OCI-LY1 (cell line): ENCODE results near the gene FN1.

Experiments used
- H2AFZ ChIP-seq: fragments of 200-600 bp; sonication (generic), shearing (Covaris generic); 2 replicates; pipeline ENCODE4 v1.6.0; 2014; ENCODE audit warnings: antibody characterized with exemption, mild to moderate bottlenecking, low read length
- H3F3A ChIP-seq: fragments of 200-600 bp; sonication (generic), shearing (Covaris generic); 2 replicates; pipeline ENCODE4 v1.6.0; 2014; ENCODE audit warnings: mild to moderate bottlenecking, antibody characterized with exemption, low read length, moderate library complexity; ENCODE audit not compliant: insufficient read depth
- H3K27ac ChIP-seq: fragments of 200-600 bp; sonication (generic); 2 replicates; pipeline ENCODE4 v1.5.1; 2014; ENCODE audit warnings: low read length, mixed run types, mild to moderate bottlenecking, low read depth; ENCODE audit not compliant: poor library complexity, severe bottlenecking
- H3K27me3 ChIP-seq: fragments of 200-600 bp; sonication (generic); 2 replicates; pipeline ENCODE4 v1.6.0; 2014; ENCODE audit warnings: antibody characterized with exemption, mild to moderate bottlenecking, low read length, moderate library complexity; ENCODE audit not compliant: insufficient read depth
- H3K36me3 ChIP-seq: fragments of 200-600 bp; sonication (generic); 2 replicates; pipeline ENCODE4 v1.6.1; 2014; ENCODE audit warnings: mild to moderate bottlenecking, antibody characterized with exemption, low read length, moderate library complexity, mixed read lengths; ENCODE audit not compliant: insufficient read depth
- H3K4me1 ChIP-seq: fragments of 200-600 bp; sonication (generic); 2 replicates; pipeline ENCODE4 v1.5.1; 2014; ENCODE audit warnings: mild to moderate bottlenecking, low read length, moderate library complexity; ENCODE audit not compliant: insufficient read depth, severe bottlenecking
- H3K4me2 ChIP-seq: fragments of 200-600 bp; sonication (generic), shearing (Covaris generic); 2 replicates; pipeline ENCODE4 v1.6.1; 2014; ENCODE audit warnings: low read length
- H3K4me3 ChIP-seq: fragments of 200-600 bp; sonication (generic); 2 replicates; pipeline ENCODE4 v1.5.1; 2014; ENCODE audit warnings: low read length, low read depth, mild to moderate bottlenecking, mixed read lengths; ENCODE audit not compliant: poor library complexity, severe bottlenecking
- H3K79me2 ChIP-seq: fragments of 200-600 bp; shearing (Covaris generic); 2 replicates; pipeline ENCODE4 v1.6.1; 2016; ENCODE audit warnings: mixed run types, low read length, mixed read lengths; ENCODE audit not compliant: insufficient read depth
- H3K9ac ChIP-seq: fragments of 200-600 bp; sonication (generic), shearing (Covaris generic); 2 replicates; pipeline ENCODE4 v1.6.1; 2014; ENCODE audit warnings: mild to moderate bottlenecking, low read length, mixed read lengths
- H3K9me2 ChIP-seq: fragments of 200-600 bp; sonication (generic), shearing (Covaris generic); 2 replicates; pipeline ENCODE4 v1.6.1; 2014; ENCODE audit warnings: low read depth, mild to moderate bottlenecking, low read length, mixed read lengths
- H3K9me3 ChIP-seq: fragments of 200-600 bp; shearing (Covaris generic); 2 replicates; pipeline ENCODE4 v1.6.1; 2014; ENCODE audit warnings: low read length, mixed read lengths
- H4K20me1 ChIP-seq: fragments of 200-600 bp; sonication (generic), shearing (Covaris generic); 2 replicates; pipeline ENCODE4 v1.6.0; 2016; ENCODE audit warnings: mild to moderate bottlenecking, low read length; ENCODE audit not compliant: insufficient read depth
- CTCF ChIP-seq: fragments of 200-600 bp; sonication (generic), shearing (Covaris generic); IDR thresholded peaks from 2 replicates; pipeline ENCODE4 v1.5.1; 2017; ENCODE audit warnings: mild to moderate bottlenecking, antibody characterized with exemption, low read length, moderate library complexity, mixed read lengths
- EZH2 ChIP-seq: fragments of 200-600 bp; sonication (generic), shearing (Covaris generic); IDR thresholded peaks from 2 replicates; pipeline ENCODE4 v1.8.0; 2017; ENCODE audit warnings: borderline replicate concordance, mixed run types, mild to moderate bottlenecking, antibody characterized with exemption, low read length, moderate library complexity, mixed read lengths

The FN1 gene

GRCh38 chr2:215439404-215439803 lies 3.5 kb upstream of the FN1 start:
- no peaks in the 10 kb centered on the region for H3K36me3 ChIP-seq
- no peaks in the 10 kb centered on the region for H3K9me3 ChIP-seq
- no peaks in the 10 kb centered on the region for H3K79me2 ChIP-seq
- no peak overlapping the region for H3K9ac ChIP-seq
- TF ChIP-seq CTCF (no peak), EZH2 (no peak)
- H3K9me2 ChIP-seq: no peaks in the 10 kb centered on the region
- peaks cover 16% of the 10 kb centered on the region for H3K4me1 ChIP-seq
- no peak overlapping the region for H3K27ac ChIP-seq
- no peak overlapping the region for H2AFZ ChIP-seq
- H3F3A ChIP-seq: no peaks in the 10 kb centered on the region
- no peaks in the 10 kb centered on the region for H4K20me1 ChIP-seq
- peaks cover 3% of the 10 kb centered on the region; the same call in 1 of the 2 replicates for H3K27me3 ChIP-seq
- no peak overlapping the region for H3K4me2 ChIP-seq
- no peak overlapping the region for H3K4me3 ChIP-seq

GRCh38 chr2:215437614-215438013 lies 1.7 kb upstream of the FN1 start:
- H3K27ac ChIP-seq: no peak overlapping the region
- H3K9ac ChIP-seq: no peak overlapping the region
- no peaks in the 10 kb centered on the region for H3F3A ChIP-seq
- no peaks in the 10 kb centered on the region for H3K36me3 ChIP-seq
- no peaks in the 10 kb centered on the region for H3K9me3 ChIP-seq
- H3K79me2 ChIP-seq: no peaks in the 10 kb centered on the region
- no peaks in the 10 kb centered on the region for H4K20me1 ChIP-seq
- no peak overlapping the region for H3K4me2 ChIP-seq
- no peak overlapping the region for H2AFZ ChIP-seq
- H3K4me3 ChIP-seq: no peak overlapping the region
- peaks cover 3% of the 10 kb centered on the region; the same call in 1 of the 2 replicates for H3K27me3 ChIP-seq
- TF ChIP-seq CTCF (no peak), EZH2 (no peak)
- no peaks in the 10 kb centered on the region for H3K9me2 ChIP-seq
- peaks cover 16% of the 10 kb centered on the region for H3K4me1 ChIP-seq

GRCh38 chr2:215436705-215437565 lies 1.1 kb upstream of the FN1 start:
- Histone ChIP-seq H3K4me1 (peaks cover 16% of the 10 kb centered on the region), H3K9me2 (no peaks in the 10 kb centered on the region), H3K27me3 (peaks cover 3% of the 10 kb centered on the region; the same call in 1 of the 2 replicates), H3K79me2 (no peaks in the 10 kb centered on the region), H2AFZ (peak overlapping the region; percentile 84; the same call in 1 of the 2 replicates), H3K4me3 (peak overlapping the region; percentile 58), H3K36me3 (no peaks in the 10 kb centered on the region), H3K9me3 (no peaks in the 10 kb centered on the region), H3K27ac (no peak overlapping the region), H3K9ac (no peak overlapping the region), H4K20me1 (no peaks in the 10 kb centered on the region), H3K4me2 (peak overlapping the region; percentile 81), H3F3A (no peaks in the 10 kb centered on the region)
- no peak for TF ChIP-seq CTCF
- TF ChIP-seq EZH2: no peak
